Measurements from ENCODE around the gene TAB2.

The TAB2 gene

GRCh38 chr6:149331043-149331807, 13.7 kb downstream of the TAB2 start:
- H3K4me3 ChIP-seq (replicated peaks in 1 of 2; ENCODE audit: low read depth in 2 of 2, low read length in 2 of 2), result no peak overlapping the region
- DNase-seq (ENCODE audit: low read depth in 2 of 2), result peak; percentile 43 to 44
- TF ChIP-seq CTCF (IDR thresholded peaks at IDR 0.05; ENCODE audit: low read depth, low read length), result no peak

GRCh38 chr6:149331871-149332270, 14.4 kb downstream of the TAB2 start:
- TF ChIP-seq CTCF (IDR thresholded peaks at IDR 0.05; ENCODE audit: low read depth, low read length), result no peak
- DNase-seq (ENCODE audit: low read depth in 2 of 2), result peak in 1 of 2 donors; percentile 27
- no peak overlapping the region for H3K4me3 ChIP-seq (replicated peaks in 1 of 2; ENCODE audit: low read depth in 2 of 2, low read length in 2 of 2)

GRCh38 chr6:149332602-149333265, 15.2 kb downstream of the TAB2 start:
- no peak for TF ChIP-seq CTCF (IDR thresholded peaks at IDR 0.05; ENCODE audit: low read depth, low read length)
- DNase-seq (ENCODE audit: low read depth in 2 of 2), result peak in 1 of 2 donors; percentile 31
- H3K4me3 ChIP-seq (replicated peaks in 1 of 2; ENCODE audit: low read depth in 2 of 2, low read length in 2 of 2), result no peak overlapping the region

- no peak for DNase-seq (ENCODE audit: low read depth in 2 of 2)
- no peak overlapping the region for H3K4me3 ChIP-seq (replicated peaks in 1 of 2; ENCODE audit: low read depth in 2 of 2, low read length in 2 of 2)
Observed at GRCh38 chr6:149333266-149333620, 15.7 kb downstream of the TAB2 start.

GRCh38 chr6:149334201-149334600, 16.7 kb downstream of the TAB2 start:
- peak; percentile 37 to 79 for DNase-seq (ENCODE audit: low read depth in 2 of 2)
- no peak overlapping the region for H3K4me3 ChIP-seq (replicated peaks in 1 of 2; ENCODE audit: low read depth in 2 of 2, low read length in 2 of 2)
- TF ChIP-seq CTCF (IDR thresholded peaks at IDR 0.05; ENCODE audit: low read depth, low read length), result no peak

More at GRCh38 chr6:149333266-149333620, 15.7 kb downstream of the TAB2 start:
- no peak for TF ChIP-seq CTCF (IDR thresholded peaks at IDR 0.05; ENCODE audit: low read depth, low read length)

GRCh38 chr6:149334682-149335160, 17.2 kb downstream of the TAB2 start:
- TF ChIP-seq CTCF (IDR thresholded peaks at IDR 0.05; ENCODE audit: low read depth, low read length), result no peak
- H3K4me3 ChIP-seq (replicated peaks in 1 of 2; ENCODE audit: low read depth in 2 of 2, low read length in 2 of 2), result no peak overlapping the region

More at GRCh38 chr6:149334682-149335160, 17.2 kb downstream of the TAB2 start:
- DNase-seq (ENCODE audit: low read depth in 2 of 2), result peak; percentile 76 to 87
